Hematopoietic multipotent progenitor cell treated with erythropoietin and hydrocortisone succinate and interleukin-3 and kit ligand, for 17 days (in vitro differentiated cells): ENCODE measurements around the gene DPP6.

Experiments
- DNase-seq: peaks from one replicate; pipeline ENCODE4 v3.0.0-alpha.2; 2015; ENCODE audit warnings: low spot score

The DPP6 gene

DNA sequence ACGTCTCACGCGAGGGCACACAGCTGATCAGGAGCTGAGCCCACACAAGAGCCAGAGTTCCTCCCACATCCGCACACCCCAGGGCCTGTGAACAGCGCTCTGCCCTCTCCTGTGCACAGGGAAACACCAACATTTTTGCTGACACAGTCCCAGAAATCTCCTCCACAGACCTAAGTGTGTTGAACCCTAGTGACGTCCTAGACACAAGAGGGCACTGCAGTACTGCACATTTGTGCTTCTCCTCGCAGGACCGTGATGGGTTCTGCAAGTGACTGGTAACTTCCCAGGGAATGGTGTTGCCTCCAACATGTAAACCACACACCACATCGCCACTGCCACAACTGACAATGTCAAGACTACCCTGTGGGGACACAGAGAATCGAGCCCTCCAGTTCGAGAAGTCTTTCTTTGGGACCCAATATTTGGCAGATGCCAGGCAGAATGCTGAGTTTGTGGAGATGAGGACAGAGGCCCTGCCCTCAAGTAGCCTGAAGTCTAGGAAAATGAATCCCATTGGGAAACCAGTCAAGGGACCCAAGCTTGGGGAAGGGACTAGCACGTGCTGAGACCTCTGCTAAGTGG lies 780.5 kb downstream of the DPP6 start:
- no peak for DNase-seq

DNA sequence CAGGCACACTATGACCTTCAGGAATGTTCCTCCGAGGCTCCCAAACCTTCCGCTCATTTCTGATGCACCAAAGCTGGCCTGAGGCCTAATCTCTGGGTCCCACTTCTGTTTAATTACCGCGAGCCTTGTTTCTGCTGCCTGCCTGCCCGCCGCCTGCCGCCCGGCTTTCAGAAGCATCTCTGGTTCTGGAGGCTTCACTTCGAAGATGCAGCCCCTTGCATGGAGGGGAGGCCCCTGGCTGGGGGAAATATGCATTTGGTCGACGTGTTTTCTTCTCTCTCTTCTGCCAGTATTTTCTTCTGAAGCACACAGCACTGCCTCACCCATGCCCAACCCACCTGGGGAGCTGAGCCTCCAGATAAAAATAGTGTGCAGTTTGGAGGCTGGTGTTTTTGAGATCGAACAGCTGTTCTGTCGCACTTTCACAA lies 783.8 kb downstream of the DPP6 start:
- no peak for DNase-seq

DNA sequence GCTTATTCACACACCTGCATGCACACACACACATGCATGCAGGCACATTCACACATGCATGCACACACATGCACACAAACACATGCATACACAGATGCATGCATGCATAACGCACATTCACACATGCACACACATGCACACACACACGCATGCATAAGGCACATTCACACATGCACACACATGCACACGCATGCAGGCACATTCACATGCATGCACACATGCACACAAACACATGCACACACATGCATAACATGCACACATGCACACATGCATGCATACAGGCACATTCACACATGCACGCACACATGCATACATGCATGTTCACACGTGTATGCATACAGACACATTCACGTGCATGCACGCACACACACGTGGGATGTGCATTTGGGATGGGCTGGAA lies 784.9 kb downstream of the DPP6 start:
- DNase-seq = no peak

DNA sequence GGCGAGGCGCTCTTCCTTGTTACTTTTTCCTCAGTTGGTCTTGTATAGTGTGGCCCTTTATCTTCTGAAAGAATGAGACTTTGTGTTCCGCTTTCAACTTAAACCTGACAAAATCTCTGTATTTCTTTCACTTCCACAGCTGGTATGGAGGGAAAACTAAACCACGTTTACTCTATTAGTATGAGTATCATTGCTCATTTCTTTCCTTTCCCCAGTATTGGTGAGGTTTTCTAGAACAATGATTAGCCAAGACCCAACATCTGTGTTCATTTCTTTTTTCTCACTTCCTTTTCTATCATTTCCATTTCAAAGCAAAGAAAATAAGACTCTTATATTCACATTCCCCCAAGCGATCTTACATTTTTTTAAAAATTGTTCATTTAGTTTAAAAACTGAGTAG lies 785.4 kb downstream of the DPP6 start:
- no peak for DNase-seq

DNA sequence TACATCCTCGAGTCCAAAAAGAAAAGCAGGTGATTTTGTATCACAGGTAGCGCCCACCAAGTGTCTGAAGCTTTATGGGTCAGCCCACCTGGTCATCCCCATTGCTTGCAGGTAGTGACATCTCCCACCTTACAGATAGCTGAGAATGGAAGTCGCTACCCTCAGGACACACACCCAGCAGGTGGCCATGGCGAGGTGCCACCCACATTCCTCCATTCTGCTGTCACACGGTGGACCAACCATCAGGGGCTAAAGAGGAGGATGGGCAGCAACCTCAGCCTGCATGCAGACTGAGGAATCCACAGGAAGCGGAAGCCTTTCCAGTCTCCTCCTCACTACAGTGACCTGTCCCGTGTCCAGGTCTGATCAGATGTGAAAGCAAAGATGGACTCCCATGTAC lies 787.9 kb downstream of the DPP6 start:
- no peak for DNase-seq

DNA sequence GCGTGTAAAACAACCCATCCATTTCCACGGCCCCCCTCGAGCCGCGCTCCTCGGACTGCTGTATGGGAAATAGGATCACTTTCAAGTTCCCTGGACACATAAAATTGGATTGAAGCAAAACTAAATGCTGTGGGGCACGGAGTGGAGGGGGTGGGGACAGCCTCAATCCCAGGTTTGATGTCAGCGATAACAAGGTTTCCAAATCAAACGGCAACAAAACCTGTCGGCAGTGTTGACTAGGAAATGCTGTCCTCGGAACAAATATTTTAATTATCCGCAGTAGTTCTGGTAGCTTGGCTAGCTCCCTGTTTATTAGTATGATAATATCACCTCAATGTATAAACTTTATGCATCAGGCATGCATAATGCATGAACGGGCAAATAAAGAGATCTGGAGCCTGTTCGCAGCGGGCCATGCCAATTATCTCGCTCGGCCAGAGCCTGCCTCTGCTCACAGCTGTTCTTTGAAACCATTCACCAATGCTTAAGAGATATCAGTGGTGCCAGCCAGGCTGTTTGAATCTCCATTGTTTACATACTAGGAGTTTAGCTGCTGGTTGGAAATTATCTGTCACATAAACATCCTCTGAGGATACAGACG lies 789.6 kb downstream of the DPP6 start:
- DNase-seq = no peak

DNA sequence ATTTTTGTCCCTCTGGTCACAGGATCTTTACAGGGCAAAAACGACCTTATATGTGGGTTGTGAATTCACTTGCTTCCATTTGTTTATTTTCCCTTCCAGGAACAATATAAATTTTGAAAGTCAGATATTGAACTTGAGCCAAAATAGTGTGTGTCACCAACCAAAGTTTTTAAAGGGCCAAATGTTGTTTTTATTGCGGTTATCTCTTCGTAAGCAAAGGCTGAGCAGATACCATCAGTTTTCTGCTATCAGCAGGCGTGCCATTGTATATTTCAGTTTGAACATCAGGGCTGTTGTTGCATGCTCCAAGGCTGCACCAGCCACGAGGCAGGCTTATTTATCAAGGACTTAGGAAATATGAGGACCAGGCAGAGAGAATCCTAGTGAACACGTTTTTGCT lies 790.4 kb downstream of the DPP6 start:
- DNase-seq = no peak

DNA sequence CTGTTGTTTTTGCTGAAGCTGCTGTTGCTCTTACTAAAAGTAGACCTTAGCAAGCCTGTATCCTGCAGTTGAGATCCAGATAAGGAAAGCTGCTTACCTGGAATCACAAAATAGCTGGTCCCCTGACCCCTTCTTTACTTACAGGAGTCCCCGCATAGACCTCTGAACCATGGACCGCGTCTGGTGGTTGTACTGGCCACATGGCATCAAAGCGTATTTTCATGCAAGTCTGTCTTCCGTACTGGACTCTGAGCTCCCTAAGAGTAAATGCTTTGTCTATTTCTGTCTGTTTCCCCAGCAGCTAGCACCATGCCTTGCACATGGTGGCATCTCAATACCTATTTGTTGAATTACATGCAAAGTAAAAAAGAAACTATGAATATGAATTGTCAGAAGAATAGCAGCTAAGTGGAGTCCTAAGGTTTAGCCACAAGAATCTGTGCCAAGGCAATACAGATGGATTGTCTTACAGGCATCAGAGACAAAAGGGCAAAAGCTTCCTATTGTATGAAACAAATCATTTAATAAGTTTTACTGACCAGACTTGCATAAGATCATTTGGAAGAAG lies 791.6 kb downstream of the DPP6 start:
- no peak for DNase-seq

DNA sequence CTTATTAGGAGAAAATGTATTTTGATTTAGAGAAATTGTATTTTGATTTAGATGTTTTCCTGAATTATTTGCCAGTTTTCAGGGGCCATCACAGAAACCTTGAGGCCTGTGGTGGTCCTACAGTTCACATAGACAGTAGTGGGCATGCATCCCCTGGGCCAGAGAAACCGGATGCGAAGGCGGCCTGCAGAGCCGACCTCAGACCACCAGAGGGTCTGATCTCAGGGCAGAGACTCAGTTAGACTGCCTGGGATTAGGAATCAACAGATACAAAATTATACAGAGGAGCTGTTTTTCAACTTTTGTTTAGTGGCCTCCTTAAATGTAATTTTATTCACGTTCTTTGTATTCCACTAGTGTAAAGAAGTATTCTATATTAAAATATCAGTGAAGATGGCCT lies 792.3 kb downstream of the DPP6 start:
- no peak for DNase-seq

DNA sequence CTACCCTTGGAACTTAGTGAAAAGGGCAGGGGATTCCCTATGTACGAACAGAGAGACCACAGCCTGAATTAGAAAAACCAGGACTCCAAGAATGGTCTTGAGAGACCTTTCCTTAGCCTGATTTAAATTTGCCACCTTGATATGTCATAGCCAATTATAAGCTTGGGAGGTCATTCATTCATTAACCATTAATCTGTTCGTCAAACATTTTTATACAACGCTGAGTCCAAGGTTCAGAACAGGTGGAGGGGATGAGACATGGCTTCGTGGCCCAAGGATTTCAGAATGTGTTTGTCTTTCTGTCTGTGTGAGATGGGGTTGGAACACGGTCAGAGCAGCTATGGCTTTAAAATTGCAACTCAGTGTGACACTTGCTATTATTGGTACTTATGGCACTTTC lies 792.8 kb downstream of the DPP6 start:
- no peak for DNase-seq

DNA sequence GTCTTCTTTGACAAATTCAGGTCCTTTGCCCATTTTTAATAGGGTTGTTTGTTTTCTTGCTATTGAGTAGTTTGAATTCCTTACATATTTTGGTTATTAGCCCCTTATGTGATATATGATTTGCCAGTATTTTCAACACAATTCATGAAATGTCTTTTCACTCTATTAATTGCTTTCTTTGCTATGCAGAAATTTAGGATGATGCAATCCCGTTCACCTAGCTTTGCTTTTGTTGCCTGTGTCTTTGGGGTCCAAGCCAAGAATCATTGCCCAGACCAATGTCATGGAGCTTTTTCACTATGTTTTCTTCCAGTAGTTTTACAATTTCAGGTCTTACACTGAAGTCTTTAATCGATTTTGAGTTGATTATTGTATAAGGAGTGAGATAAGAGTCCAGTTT lies 796.3 kb downstream of the DPP6 start:
- no peak for DNase-seq

DNA sequence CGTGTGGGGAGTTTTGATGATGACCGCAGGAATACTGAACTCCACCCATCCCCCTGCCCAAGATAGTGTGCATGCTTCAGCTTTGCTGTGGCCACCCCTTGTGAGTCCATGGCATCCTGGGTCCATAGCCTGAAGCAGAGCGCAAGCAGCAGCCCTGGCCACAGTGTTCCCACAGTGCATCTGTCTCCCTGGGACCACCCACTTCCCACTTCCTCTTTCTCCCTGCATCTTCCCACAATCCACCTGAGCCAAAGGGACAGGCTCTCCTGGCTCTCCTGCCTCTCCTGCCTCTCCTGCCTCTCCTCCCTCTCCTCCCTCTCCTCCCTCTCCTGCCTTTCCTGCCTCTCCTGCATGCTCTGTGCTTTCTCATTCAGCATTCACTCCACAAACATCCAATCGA lies 800.0 kb downstream of the DPP6 start:
- DNase-seq = no peak

DNA sequence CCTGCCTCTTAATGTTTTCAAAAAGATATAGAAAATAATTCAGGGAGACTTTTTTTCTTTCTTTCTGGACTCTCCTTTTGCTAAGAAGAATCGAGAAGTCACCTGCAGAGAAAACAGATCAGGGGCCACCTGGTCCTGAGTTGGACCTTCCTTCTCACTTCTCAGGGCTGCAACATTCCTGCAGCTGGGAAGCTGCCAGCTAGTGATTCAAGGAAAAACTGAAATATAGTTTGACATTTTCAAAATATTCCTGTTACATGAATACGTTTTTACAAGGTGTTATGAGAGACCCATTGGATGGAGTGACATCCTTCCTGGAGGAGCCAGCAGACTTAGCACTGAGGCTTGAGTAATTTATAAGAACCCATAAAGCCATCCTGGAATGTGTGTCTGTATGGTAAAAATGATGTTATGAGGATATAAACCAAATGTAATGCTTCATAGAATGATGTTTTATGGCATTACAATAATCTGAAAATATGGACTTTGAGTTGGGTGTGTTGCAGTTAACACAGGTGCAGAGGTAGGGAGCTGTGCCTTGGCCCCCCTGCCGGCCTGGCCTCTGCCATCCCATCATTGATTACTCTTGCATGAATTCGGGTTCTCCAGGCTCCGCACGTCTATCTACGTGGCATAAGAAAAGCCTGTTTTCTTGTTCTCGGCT lies 801.0 kb downstream of the DPP6 start:
- DNase-seq = no peak

DNA sequence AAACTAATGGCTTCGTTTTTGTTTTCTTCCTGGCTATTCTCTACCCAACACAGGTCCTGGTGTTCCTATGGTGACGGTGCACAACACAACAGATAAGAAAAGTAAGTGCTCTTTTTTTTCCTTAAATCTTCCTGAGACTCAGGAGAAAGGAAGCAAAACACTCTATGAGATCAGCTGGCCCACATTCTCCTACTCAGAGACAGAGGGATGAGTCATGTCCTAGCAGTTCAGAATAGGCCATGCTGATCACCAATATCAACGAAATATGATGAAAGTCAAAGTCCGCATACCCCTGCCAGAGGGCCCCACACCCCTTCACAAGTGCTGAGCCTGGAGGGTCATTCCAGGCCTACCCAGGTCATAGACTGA lies 801.5 kb downstream of the DPP6 start:
- no peak for DNase-seq

DNA sequence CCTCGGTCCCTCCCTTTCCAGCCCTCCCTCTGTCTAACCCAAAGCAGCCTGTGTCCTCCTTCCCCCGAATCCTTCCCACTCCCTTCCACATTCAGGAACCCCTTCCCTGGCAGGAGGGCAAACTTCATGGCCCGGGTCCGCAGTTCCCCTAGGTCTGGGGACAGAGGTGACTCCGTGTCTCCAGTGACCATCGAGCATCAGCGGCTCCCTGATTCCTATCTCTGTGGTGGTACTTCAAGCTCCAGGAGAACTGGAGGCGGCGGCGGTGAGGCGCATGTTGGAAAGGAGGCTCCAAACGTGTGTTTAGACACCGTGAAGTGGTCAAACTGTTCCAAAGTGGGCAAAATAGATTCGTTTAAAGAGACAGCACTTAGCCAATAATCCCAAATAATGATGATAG lies 802.6 kb downstream of the DPP6 start:
- no peak for DNase-seq

DNA sequence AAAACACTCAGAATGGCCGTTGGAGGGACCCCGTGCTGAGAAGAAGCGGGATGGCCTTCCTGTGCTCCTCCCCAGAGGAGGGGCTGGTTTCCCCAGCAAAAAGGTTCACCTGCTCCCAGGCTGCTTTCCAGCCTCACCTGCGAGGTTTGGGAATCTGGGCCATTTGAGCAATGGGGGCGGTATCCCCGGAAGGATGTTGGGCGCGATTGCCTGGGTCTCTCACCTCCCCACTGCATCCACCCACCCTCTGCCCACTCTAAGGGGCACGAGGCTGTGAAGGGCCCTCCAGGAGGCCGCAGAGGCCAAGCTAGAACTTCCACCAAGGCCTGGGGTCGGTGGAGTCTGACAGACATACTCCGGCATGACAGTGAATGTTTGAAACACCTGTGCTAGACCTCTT lies 803.2 kb downstream of the DPP6 start:
- DNase-seq = no peak

DNA sequence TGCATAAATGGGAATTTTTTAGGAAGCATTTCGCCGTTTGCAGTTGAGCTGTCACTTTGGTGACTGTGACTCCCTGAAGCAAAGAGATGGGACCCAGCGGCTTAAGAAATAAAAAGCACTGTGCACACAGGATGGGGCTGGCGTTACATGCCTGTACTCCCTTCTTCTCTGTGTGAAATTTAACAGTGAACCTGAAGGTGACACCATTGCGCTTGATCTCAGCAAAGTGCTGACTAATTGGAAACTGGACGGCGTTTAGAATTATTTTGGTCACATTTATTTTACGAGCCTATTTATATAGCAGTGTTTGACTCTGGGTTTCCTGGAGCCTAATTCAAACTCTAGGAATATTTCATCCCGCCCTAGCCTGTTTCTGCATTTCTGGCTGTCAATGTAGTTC lies 804.5 kb downstream of the DPP6 start:
- DNase-seq = no peak

DNA sequence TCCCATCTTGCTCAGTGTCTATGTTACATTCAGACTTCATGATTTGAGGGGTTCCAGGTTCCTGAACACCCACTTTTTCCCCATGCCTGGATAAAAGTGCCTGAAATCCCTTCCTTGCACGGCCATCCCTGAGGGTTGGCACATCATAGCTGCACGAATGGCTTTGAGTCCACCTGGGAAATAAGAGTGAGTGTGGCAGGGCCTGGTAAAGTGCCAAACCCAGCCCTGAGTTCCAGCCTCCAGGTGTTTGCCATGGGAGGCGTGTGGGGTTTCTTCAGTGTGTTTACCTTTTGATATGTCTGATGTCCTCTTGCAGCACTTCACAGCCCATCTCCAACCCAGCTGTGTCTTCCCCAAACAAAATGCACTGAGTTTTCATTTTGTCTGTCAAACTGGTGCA lies 805.0 kb downstream of the DPP6 start:
- no peak for DNase-seq

DNA sequence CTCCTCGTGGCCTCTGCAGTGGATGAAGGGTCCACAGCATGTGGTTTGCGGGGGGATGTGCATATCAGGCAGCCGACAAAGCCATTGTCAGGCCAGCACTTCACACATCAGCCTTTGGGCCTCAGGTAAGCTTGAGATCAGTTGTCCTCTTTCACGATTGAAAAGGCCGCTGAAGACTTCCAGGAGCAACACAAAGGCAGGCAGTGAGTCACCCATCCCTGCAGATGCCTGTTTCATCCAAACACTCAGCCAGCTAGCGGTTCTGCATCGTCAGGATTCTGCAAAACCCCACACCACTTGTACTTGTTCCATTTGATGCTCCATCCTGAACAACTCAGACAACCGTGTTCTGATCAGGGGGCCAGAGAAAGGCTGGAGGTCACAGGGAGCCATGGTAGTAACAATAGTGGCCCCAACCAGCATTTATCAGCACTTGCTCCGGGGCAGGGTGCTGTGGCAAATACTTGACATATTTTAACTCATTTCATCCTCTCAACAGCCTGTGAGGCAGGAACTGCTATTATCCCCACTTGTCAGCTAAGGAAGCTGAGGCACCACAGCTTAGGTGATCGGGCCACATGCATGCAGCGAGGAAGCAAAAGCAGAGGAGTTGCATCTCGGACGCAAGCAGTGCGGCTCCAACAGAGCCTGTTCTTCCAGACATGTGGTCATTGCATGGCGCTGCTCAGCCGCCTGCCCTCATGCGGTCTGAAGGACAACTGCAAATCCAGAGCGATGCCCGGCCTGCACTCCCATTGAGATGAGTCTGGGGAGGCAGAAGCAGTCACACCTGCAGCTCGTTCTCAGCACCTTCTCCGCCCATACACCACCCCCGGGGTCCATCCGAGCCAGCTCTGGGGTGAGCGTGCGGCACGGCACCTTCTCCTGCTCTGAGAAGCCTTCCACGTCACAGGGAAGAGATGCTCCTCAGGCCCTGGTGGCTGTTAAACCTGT lies 805.8 kb downstream of the DPP6 start:
- DNase-seq = no peak

DNA sequence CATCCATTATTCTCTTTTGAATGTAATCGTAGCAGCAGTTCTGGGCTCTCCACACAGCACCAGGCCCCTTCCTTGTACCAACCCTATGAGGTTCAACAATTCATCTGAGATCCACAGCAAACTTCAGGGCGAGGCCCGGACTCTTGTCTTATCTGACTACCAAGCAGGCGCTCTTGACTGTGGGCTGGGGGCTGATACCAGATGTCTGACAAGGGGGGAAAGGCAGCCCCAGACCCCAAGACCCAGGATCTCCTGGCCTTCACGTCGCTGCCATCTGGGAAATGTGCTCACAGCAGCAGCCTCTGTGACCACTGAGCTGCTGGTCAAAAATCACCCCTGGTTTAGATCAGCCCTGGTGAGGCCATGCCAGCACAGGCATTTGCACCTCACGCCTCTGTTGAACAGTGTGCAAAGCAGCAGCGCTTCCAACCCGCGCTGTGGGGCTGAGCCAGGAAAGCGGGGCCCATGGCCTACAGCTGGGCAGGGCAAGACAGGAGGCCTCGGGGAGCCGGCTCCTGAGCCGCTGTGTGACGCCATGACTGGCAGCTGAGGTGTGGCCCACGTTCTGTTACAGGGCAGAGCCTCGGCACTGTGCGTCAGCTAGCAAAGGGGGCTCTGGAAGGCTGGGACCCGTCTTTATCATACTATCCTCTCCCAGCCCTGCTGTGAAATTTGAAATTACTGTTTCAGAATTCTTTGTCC lies 806.8 kb downstream of the DPP6 start:
- DNase-seq = no peak

DNA sequence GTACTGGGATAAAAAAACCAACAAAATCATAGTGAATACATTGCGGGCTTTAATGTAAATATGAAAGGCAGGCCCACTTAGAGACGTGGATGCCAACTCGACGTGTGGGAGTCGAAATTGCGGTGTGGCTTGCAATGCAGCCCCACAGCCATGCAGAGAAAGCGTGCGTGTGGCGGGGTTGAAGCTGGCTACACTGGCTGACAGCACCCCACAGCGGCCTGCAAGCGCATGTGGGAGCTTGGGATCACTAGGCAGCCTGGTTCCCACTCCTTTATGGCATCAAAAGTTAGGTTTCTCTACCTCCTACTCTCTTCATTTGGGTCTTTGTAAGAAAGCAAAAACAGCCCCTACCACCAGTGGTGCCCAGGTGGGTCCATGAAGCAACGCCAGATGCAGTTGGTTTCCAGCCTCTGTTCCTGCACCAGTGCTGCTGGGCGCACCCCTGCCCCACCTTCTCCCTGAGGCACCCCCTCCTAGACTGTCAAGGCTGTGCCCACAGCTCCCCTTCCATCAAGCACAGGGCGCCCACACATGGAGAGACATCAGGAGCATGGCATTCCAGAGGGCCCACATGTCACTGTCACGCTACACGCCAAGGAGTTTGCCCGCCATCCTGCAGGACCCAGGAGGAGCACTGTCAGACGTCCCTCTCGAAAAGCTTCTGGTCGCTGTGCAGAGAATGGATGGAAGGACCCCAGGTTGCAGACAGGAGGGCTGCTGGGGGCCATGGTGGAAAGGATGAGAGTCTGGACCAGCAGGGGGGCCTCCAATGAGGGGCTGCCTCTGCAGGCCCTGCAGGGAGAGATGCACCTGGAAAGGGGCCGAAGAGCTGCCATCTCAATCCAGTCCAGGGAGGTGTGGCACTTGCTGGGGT lies 807.8 kb downstream of the DPP6 start:
- DNase-seq = no peak
